Loucy (cell line): ENCODE results near the gene L3MBTL4.
"Not testable (repeated sequence)": the region's sequence is repeated elsewhere in the genome, so short reads cannot be mapped to it uniquely, and the experiment has no call there.

ENCODE experiments used
- H2AFZ ChIP-seq: fragments of 200-600 bp; sonication (generic); 2 replicates; pipeline ENCODE4 v1.6.0; 2016; ENCODE audit warnings: antibody characterized with exemption, mild to moderate bottlenecking, low read length, moderate library complexity
- H3F3A ChIP-seq: fragments of 200-600 bp; 2 replicates; pipeline ENCODE4 v1.6.0; 2016; ENCODE audit warnings: antibody characterized with exemption, low read depth, mild to moderate bottlenecking
- H3K27me3 ChIP-seq: fragments of 200-600 bp; sonication (generic); 2 replicates; pipeline ENCODE4 v1.6.1; 2014; ENCODE audit warnings: low read length, mild to moderate bottlenecking; ENCODE audit not compliant: insufficient read depth, poor library complexity, severe bottlenecking
- H3K36me3 ChIP-seq: fragments of 200-600 bp; sonication (generic); 2 replicates; pipeline ENCODE4 v1.6.1; 2016; ENCODE audit warnings: low read length; ENCODE audit not compliant: insufficient read depth
- H3K4me1 ChIP-seq: fragments of 200-600 bp; sonication (generic); 2 replicates; pipeline ENCODE4 v1.5.1; 2014; ENCODE audit warnings: low read length, mild to moderate bottlenecking; ENCODE audit not compliant: insufficient read depth, poor library complexity, severe bottlenecking
- H3K4me2 ChIP-seq: fragments of 200-600 bp; sonication (generic); 2 replicates; pipeline ENCODE4 v1.6.0; 2014; ENCODE audit warnings: antibody characterized with exemption, low read length, low read depth, mild to moderate bottlenecking; ENCODE audit not compliant: poor library complexity, severe bottlenecking
- H3K4me3 ChIP-seq: fragments of 200-600 bp; sonication (generic); 2 replicates; pipeline ENCODE4 v1.5.1; 2014; ENCODE audit warnings: low read length, mild to moderate bottlenecking, mixed read lengths; ENCODE audit not compliant: poor library complexity, severe bottlenecking
- H3K79me2 ChIP-seq: fragments of 200-600 bp; sonication (generic); 2 replicates; pipeline ENCODE4 v1.6.1; 2014; ENCODE audit warnings: low read length; ENCODE audit not compliant: insufficient read depth
- H3K9ac ChIP-seq: fragments of 200-600 bp; sonication (generic); 2 replicates; pipeline ENCODE4 v1.6.0; 2014; ENCODE audit warnings: mild to moderate bottlenecking, low read depth, low read length, moderate library complexity; ENCODE audit not compliant: poor library complexity, severe bottlenecking
- H3K9me2 ChIP-seq: fragments of 200-600 bp; sonication (generic); replicated peaks from 2 replicates; pipeline ENCODE4 v1.6.1; 2016; ENCODE audit warnings: low read depth, low read length, mixed read lengths
- H3K9me3 ChIP-seq: fragments of 200-600 bp; sonication (generic); 2 replicates; pipeline ENCODE4 v1.6.1; 2014; ENCODE audit warnings: mild to moderate bottlenecking, antibody characterized with exemption, low read length, low read depth; ENCODE audit not compliant: insufficient read depth
- H4K20me1 ChIP-seq: fragments of 200-600 bp; sonication (generic); 2 replicates; pipeline ENCODE4 v1.6.0; 2014; ENCODE audit warnings: antibody characterized with exemption, low read length, mild to moderate bottlenecking; ENCODE audit not compliant: insufficient read depth, poor library complexity, severe bottlenecking
- CTCF ChIP-seq: fragments of 200-600 bp; sonication (generic); conservative IDR thresholded peaks from 2 replicates; pipeline ENCODE4 v1.5.1; 2014; ENCODE audit warnings: mild to moderate bottlenecking, antibody characterized with exemption, low read length
- EZH2phosphoT487 ChIP-seq: fragments of 200-600 bp; IDR thresholded peaks from 2 replicates; pipeline ENCODE4 v1.6.1; 2018; ENCODE audit warnings: antibody characterized with exemption, mild to moderate bottlenecking, moderate library complexity, borderline replicate concordance

The L3MBTL4 gene

GRCh38 chr18:6052449-6052913, 362.2 kb downstream of the L3MBTL4 start:
- TF ChIP-seq EZH2phosphoT487 (no peak), CTCF (no peak)
- no peaks in the 10 kb centered on the region for H3F3A ChIP-seq
- no peak overlapping the region for H3K4me2 ChIP-seq
- no peaks in the 10 kb centered on the region for H3K79me2 ChIP-seq
- H3K4me3 ChIP-seq: no peak overlapping the region
- no peaks in the 10 kb centered on the region for H3K4me1 ChIP-seq
- H2AFZ ChIP-seq: no peak overlapping the region
- no peak overlapping the region for H3K9ac ChIP-seq
- H3K27me3 ChIP-seq: no peaks in the 10 kb centered on the region
- no peaks in the 10 kb centered on the region for H3K9me3 ChIP-seq
- H4K20me1 ChIP-seq: no peaks in the 10 kb centered on the region
- H3K36me3 ChIP-seq: no peaks in the 10 kb centered on the region
- no peaks in the 10 kb centered on the region for H3K9me2 ChIP-seq

- H3K9ac ChIP-seq, H3K4me1 ChIP-seq, H3K9me2 ChIP-seq, H3K27me3 ChIP-seq, H3K4me2 ChIP-seq, H3K79me2 ChIP-seq, H4K20me1 ChIP-seq, H3K36me3 ChIP-seq, H3K4me3 ChIP-seq, H3F3A ChIP-seq, H2AFZ ChIP-seq, H3K9me3 ChIP-seq: not testable (repeated sequence)
These were observed 367.1 kb downstream of the L3MBTL4 start for GRCh38 chr18:6047596-6047995.

- Histone ChIP-seq H3K4me1 (no peaks in the 10 kb centered on the region), H3K4me2 (no peak overlapping the region), H3K4me3 (no peak overlapping the region), H3K9ac (no peak overlapping the region), H3K27me3 (no peaks in the 10 kb centered on the region), H3K9me3 (peaks cover 9% of the 10 kb centered on the region; the same call in 1 of the 2 replicates), H3F3A (no peaks in the 10 kb centered on the region), H2AFZ (no peak overlapping the region), H3K79me2 (no peaks in the 10 kb centered on the region), H3K9me2 (no peaks in the 10 kb centered on the region), H3K36me3 (no peaks in the 10 kb centered on the region), H4K20me1 (no peaks in the 10 kb centered on the region)
- TF ChIP-seq CTCF (no peak), EZH2phosphoT487 (no peak)
These were observed 369.9 kb downstream of the L3MBTL4 start for GRCh38 chr18:6044773-6045172.

GRCh38 chr18:6044319-6044718, 370.4 kb downstream of the L3MBTL4 start:
- Histone ChIP-seq H3K9me2 (no peaks in the 10 kb centered on the region), H3K4me2 (no peak overlapping the region), H3F3A (no peaks in the 10 kb centered on the region), H3K4me1 (no peaks in the 10 kb centered on the region), H3K9me3 (peaks cover 13% of the 10 kb centered on the region; the same call in 1 of the 2 replicates), H4K20me1 (no peaks in the 10 kb centered on the region), H3K36me3 (no peaks in the 10 kb centered on the region), H2AFZ (no peak overlapping the region), H3K27me3 (no peaks in the 10 kb centered on the region), H3K79me2 (no peaks in the 10 kb centered on the region), H3K4me3 (no peak overlapping the region), H3K9ac (no peak overlapping the region)
- TF ChIP-seq CTCF: no peak
- no peak for TF ChIP-seq EZH2phosphoT487
